ENCODE results near the gene RANBP9. TPM values are rescaled to one million over a fixed set of nuclear protein-coding genes. Genes with fewer than 3 reads are reported as not detected.

The RANBP9 gene
- total RNA-seq, 1 experiment from 2014 or later: 73.8 TPM

DNA sequence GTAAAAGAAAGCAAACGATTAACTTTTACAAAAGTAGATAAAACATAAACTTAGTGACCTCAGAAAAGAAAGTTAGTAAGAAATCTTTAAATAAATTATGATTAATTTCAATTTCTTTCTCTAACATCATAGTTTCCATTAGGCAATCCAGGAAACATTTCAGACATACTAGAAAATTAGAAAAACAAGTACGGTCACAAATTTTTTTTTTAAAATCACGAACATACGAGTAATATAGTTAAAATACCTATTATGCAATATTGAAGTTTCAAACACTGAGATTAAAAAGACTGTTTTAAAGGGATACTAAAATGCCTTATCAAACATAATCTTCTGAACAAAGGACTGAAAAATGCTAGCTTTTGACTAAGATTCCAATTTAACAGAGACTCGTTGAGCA lies 70.3 kb downstream of the RANBP9 start:
- H3K4me2 ChIP-seq: no peak overlapping the region
- H4K20me1 ChIP-seq (ENCODE audit: insufficient read depth): no peaks in the 10 kb centered on the region; the same call in 1 of the 2 replicates
- DNase-seq: no peak
- H3K79me2 ChIP-seq (ENCODE audit: low read depth): peaks cover 13% of the 10 kb centered on the region; the same call in 1 of the 2 replicates
- H2AFZ ChIP-seq: no peak overlapping the region
- no peak for TF ChIP-seq CTCF (conservative IDR thresholded peaks at IDR 0.05)
- no peak for TF ChIP-seq EZH2 (IDR thresholded peaks at IDR 0.05; ENCODE audit: low read depth)
- H3F3A ChIP-seq (ENCODE audit: insufficient read depth, low read depth): peaks cover 27% of the 10 kb centered on the region; the same call in 1 of the 2 replicates
- no peak overlapping the region for H3K27ac ChIP-seq
- no TSS peak for BruUV-seq (replicated peaks)
- H3K36me3 ChIP-seq (ENCODE audit: low read depth): peaks cover 39% of the 10 kb centered on the region
- no peaks in the 10 kb centered on the region for H3K4me1 ChIP-seq (replicated peaks; ENCODE audit: insufficient read depth)
- H3K9me3 ChIP-seq (ENCODE audit: insufficient read depth, low read depth): no peaks in the 10 kb centered on the region
- CTCF ChIA-PET: no interaction called here
- H3K9me2 ChIP-seq (ENCODE audit: insufficient read depth): no peaks in the 10 kb centered on the region
- no peaks in the 10 kb centered on the region for H3K27me3 ChIP-seq (ENCODE audit: insufficient read depth, low read depth)
- POLR2A ChIA-PET (ENCODE audit: unreplicated experiment): interaction anchor here (0.6 kb wide), 1 partner anchor 173 kb away, joined by 9 read pairs; no protein-coding TSS in a partner anchor
- intact Hi-C loops (cut with micrococcal nuclease; ENCODE audit: unreplicated experiment): no loop called here
- no peak overlapping the region for H3K4me3 ChIP-seq

- Histone ChIP-seq H3K4me1 (replicated peaks; ENCODE audit: insufficient read depth) (no peaks in the 10 kb centered on the region), H3K9me2 (ENCODE audit: insufficient read depth) (no peaks in the 10 kb centered on the region), H2AFZ (no peak overlapping the region), H3K27me3 (ENCODE audit: insufficient read depth, low read depth) (no peaks in the 10 kb centered on the region), H3F3A (ENCODE audit: insufficient read depth, low read depth) (peaks cover 27% of the 10 kb centered on the region; the same call in 1 of the 2 replicates), H3K4me3 (no peak overlapping the region), H3K27ac (no peak overlapping the region), H3K4me2 (no peak overlapping the region), H3K9me3 (ENCODE audit: insufficient read depth, low read depth) (no peaks in the 10 kb centered on the region), H3K36me3 (ENCODE audit: low read depth) (peaks cover 27% of the 10 kb centered on the region), H3K79me2 (ENCODE audit: low read depth) (0 out of 2 replicates have a peak, but pooled peaks cover 6% of the 10 kb centered on the region), H4K20me1 (ENCODE audit: insufficient read depth) (no peaks in the 10 kb centered on the region)
- POLR2A ChIA-PET (ENCODE audit: unreplicated experiment): no interaction called here
- intact Hi-C loops (cut with micrococcal nuclease; ENCODE audit: unreplicated experiment): loop anchor here (5.0 kb wide), 1 partner anchor 74 kb away; the partner anchor contains the start of gene RANBP9
- DNase-seq: no peak
- CTCF ChIA-PET: no interaction called here
- no TSS peak for BruUV-seq (replicated peaks)
- TF ChIP-seq CTCF (conservative IDR thresholded peaks at IDR 0.05): no peak
- TF ChIP-seq EZH2 (IDR thresholded peaks at IDR 0.05; ENCODE audit: low read depth): no peak
Observed at GRCh38 chr6:13638626-13639025, 73.0 kb downstream of the RANBP9 start.

DNA sequence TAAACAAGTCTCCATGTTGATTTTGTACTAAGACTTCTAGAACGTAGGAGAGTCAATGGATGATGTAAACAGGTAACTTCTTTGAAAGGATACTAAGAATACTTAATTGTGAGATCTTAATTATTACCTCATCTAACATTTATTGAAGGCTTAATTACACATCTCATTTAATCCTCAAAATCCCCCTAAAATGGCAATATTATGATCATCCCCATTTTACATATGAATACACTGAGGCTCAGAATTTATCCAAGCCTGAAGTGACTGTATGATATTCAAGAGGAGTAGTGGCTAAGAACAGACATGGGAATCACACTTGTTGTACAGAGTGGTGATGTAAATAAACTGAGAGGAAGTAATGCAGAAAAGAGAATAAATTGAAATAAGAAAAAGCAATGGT lies 73.6 kb downstream of the RANBP9 start:
- Histone ChIP-seq H3K4me1 (replicated peaks; ENCODE audit: insufficient read depth) (no peaks in the 10 kb centered on the region), H3K4me3 (no peak overlapping the region), H3K9me3 (ENCODE audit: insufficient read depth, low read depth) (no peaks in the 10 kb centered on the region), H4K20me1 (ENCODE audit: insufficient read depth) (no peaks in the 10 kb centered on the region), H3K27ac (no peak overlapping the region), H3F3A (ENCODE audit: insufficient read depth, low read depth) (peaks cover 28% of the 10 kb centered on the region; the same call in 1 of the 2 replicates), H3K4me2 (no peak overlapping the region), H2AFZ (no peak overlapping the region), H3K36me3 (ENCODE audit: low read depth) (peaks cover 27% of the 10 kb centered on the region), H3K27me3 (ENCODE audit: insufficient read depth, low read depth) (no peaks in the 10 kb centered on the region), H3K79me2 (ENCODE audit: low read depth) (0 out of 2 replicates have a peak, but pooled peaks cover 6% of the 10 kb centered on the region), H3K9me2 (ENCODE audit: insufficient read depth) (no peaks in the 10 kb centered on the region)
- BruUV-seq (replicated peaks): no TSS peak
- ChIA-PET CTCF (no interaction called here), POLR2A (ENCODE audit: unreplicated experiment) (no interaction called here)
- no peak for TF ChIP-seq CTCF (conservative IDR thresholded peaks at IDR 0.05)
- TF ChIP-seq EZH2 (IDR thresholded peaks at IDR 0.05; ENCODE audit: low read depth): no peak
- intact Hi-C loops (cut with micrococcal nuclease; ENCODE audit: unreplicated experiment): loop anchor here (5.0 kb wide), 1 partner anchor 74 kb away; the partner anchor contains the start of gene RANBP9
- DNase-seq: no peak
